GM19043 (cell line): ENCODE results near the gene TCP11.

Source experiments
- ATAC-seq: cut with Tn5 transposase; IDR thresholded peaks from one replicate; pipeline ENCODE4 v1.9.1; 2021; ENCODE audit warnings: low read depth; ENCODE audit not compliant: unreplicated experiment

Gene TCP11

DNA sequence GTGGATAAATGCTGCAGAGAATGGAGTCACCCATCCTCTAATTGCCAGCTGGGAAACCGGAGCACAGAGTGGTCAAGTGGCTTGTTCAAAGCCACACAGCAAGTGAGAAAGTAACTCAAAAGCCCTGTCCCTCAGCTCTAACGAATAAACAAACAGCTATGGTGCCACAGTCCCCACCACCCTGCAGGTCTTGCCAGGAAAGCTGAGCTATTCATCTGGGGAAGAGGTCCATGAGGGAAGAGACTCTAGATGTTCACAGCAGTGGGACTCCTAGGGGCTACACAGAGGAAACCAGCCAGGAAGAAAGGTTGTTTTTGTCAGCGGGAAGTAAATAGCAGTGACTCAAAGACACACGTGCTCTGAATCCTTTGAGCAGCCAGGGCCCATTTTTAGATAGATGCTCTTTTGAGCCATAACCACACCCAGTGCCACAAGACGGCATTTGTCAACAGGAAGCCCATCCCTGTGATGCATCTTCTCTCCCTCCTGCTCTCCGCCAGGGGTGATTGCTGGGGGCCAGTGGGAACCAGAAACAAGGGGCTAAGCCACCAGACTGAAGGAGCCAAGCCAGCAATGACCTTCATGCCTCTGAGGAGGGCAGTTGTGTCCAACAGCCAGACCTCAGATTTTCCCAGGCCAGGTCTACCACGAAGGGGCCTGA lies 32.4 kb upstream of the TCP11 start:
- ATAC-seq = no peak

DNA sequence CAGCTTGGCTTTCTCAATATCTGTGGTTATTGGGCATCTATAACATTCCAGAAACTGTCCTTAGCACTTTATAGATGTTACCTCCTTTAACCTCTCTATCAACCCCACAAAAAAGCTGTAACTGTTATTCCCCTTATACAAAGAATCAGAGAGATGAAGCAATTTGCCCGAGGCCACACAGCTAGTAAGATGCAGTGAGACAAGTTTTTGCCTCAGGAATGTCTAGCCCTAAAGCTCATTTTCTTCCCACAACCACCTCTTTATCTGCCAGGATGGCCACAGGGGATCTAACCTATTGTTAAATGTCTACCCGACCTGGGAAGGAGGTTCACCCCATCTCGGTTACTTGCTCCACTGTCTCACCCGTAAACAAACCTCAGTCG lies 31.9 kb upstream of the TCP11 start:
- no peak for ATAC-seq

DNA sequence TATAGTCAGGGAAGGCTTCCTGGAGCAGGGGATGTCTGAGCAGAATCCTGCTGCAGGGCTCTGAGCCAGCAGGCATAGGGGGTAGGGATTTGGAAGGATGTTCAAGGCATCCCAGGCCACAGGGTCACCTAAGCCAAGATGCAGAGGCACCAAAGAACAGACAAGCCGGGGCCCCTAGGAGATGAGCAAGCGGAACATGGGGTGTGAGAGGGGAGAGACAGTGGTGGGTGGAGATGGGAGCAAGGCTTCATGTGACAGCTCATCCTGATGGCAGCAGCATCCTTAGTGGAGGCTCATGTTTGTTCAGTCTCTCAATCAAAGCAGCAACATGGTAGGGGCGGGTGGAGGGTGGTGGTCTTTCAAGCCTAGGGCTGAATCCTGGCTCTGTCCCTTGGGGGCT lies 29.8 kb upstream of the TCP11 start:
- no peak for ATAC-seq

DNA sequence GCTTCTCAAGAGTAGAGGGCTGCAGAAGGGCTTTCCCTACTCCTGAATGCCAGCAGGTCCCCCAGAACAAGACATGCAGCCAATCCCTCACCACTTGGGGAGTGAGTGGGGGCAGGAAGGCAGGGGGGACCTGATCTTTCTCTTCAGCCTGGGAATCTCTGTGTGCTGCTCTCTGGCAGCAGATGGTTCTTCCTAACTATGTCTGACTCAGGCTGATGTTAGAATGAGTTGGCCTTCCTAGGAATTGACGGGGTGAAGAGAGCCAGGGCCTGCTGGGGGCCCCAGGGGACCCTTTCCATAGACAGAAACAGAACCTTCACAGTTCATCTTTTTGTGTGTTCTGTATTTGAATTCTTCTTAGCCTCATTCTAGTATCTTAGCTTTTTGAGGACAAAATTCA lies 29.0 kb upstream of the TCP11 start:
- no peak for ATAC-seq

DNA sequence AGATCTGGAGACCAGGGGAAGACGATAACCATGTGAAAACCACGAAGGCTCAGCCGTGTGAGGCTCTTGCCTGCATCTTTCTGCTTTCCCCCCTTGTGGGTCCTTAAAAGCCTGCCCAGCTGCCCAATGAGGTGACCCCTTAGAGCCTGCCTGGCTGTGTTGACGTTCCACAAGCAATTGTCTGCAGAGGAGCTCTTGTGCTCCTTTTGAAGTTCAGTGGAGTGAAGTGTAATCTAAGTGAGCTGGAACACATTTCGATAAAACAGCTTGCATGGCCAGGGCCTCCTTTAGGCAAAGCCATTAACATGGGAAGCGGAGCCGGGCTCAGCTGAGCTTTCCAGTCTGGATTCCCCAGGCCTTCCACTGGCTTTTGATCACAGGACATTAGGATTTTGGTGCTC lies 27.3 kb upstream of the TCP11 start:
- no peak for ATAC-seq

DNA sequence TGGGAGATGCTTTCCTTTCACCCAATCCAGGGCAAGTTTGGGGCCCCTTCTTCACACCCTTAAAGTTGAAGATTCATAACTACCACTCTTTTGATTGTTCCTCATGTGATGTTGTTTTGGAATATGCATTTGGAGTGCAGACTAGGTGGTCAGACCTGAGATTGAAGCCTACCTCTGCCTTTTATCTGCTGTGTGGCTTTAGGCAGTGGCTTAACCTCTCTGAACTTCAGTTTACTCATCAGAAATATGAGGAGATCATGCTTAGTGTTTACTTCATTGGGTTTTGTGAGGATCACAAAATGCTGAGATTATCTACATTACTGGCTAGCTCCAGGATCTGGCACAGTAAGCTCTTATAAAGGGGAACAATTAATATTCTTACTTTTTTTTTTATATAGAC lies 26.4 kb upstream of the TCP11 start:
- ATAC-seq = no peak

DNA sequence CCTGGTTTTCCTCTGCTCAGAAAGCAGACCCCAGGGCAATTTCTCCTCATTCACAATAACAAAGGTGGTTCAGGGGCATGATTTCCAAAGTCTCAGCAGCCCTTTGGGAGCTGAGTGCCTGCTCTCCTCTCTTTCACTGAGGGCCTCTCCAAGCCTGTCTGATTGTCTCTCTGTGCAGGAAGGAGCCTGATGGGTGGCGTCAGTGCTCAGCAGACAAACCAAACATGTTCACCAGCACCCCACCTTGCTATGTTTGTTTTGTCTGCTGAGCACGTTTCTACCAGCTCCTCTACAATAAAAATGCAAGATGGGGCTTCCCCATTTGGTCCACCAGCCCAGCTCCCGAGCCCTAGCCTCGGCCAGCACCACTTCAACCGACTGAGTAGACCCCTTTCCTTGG lies 25.4 kb upstream of the TCP11 start:
- ATAC-seq = no peak

DNA sequence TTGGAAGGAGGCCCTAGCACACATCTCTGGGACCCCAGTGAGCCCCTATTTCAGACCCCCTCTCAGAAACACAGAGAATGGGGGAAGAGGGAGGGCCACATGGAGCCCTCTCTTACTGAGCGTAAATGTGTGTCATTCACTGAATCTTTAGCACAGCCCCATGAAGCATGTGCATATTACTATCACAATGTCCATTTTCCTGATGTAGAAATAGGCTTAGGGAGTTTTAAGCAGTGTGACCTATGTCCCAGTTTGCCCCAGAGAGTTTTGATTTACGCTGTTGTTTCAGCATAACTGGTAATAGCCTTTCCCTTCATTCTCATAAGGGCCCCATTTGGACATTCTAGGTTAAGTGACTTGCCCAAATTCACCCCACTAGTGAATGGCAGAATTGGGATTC lies 25.0 kb upstream of the TCP11 start:
- no peak for ATAC-seq

DNA sequence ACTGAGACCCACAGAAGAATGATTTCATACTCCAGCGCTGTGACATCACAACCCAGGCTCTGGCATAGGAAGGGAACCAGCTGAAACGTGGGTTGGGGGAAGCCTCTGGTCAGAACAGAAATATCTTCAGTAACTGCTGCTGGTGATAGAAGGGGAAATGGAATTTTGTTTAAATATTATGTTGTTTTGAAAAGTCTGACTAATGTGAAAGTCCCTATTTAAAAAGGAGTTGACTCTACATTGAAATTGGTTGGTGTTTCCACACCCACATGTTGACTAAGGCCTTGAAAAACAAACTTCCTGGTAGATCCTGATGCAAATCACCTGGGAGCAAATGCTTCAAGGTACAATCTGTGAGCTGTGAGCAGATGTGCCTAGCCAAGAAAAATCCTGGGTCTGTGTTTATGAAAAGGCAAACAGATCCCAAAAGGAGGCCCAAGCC lies 24.5 kb upstream of the TCP11 start:
- ATAC-seq = no peak

DNA sequence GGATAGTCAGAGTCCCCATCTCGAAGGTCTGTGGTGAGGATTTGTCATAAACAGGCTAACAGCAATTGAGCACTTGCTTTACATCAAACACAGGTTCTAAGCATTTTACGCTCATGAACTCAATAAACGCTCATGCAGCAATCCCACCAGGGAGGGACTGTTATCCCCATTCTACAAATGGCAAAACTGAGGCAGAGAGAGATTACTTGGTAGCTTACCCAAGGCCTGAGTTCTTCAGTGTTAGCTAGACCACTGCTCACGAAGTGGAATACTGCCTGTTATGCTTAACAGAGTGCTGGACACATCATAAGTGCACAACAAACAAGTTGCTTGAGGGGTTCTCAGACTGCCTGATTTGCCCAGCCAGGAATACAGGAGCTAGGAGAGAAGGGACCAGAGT lies 23.7 kb upstream of the TCP11 start:
- ATAC-seq = no peak

DNA sequence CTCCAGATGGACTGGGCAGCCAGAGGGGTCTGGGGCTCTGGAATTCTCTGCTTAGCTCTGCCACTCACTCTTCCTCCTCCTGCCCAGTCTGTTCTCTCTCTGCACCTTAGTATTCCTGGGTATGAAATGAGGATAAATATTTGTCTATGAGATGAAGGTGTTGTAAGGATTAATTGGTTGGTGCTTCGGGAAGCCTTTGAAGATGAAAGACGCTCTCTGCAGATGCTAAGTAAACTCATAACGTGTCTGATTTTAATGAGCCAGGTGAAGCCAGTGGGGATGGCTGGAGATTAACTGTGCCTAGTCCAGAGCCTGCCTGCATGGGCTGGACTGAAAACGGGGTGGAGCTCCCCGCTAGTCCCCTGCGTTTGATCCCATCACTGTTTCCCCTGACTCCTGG lies 23.1 kb upstream of the TCP11 start:
- ATAC-seq = no peak

DNA sequence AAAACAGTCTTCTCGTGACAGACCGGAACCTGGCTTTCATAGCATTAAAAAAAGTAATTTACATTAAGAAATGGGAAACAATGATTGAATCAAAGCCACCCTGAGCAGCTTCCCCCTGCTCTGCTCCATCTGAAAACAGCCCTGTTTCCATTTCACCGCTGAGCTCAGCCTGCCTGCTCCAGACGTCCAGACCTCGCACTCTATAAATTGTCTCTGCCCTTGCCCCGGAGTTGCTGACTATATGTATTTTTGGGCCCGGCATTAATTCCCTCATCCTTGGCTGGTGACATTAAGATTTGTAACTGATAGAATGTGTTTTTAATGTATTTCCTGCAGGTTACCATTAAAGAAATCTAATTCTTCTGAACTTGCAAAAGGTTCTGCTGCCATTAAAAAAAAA lies 22.7 kb upstream of the TCP11 start:
- no peak for ATAC-seq

DNA sequence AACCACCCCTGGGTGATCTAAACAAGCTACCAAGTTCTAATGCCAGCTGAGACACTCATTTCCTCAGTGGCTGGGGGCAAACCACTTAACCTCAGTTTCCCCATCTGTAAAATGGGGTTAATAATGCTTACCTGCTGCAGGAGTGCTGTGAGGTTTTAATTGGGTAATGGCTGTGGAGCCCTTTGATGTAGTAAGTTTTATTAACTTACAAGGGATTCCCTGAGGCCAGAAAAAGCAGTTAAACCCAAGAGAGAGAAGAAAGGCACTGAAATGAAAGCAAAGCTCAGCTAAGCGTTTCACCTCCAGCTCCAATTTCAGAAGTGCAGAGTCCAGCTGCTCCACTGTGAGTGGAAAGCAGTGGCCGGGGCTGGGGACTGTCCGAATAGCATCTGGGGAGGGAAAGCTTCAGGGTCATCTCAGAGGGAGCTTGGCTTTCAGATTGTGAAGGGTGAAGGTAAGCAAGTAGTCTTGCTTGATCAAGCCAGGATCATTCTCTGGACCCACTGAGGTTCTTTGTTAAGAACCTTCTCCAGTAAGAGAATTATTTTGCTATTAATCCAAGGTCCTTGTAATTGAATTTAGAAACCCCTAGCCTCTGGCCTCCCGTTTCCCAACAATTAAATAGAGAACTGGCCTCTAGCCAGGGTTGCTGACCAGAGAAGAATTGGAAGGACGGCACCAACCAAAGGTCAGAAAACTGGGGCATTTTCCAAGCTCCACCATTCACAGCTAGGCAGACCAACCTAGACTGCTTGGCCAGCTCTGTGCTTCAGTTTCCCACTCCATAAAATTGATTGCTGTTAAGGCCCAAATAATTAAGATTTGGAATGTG lies 20.9 kb upstream of the TCP11 start:
- ATAC-seq = no peak

DNA sequence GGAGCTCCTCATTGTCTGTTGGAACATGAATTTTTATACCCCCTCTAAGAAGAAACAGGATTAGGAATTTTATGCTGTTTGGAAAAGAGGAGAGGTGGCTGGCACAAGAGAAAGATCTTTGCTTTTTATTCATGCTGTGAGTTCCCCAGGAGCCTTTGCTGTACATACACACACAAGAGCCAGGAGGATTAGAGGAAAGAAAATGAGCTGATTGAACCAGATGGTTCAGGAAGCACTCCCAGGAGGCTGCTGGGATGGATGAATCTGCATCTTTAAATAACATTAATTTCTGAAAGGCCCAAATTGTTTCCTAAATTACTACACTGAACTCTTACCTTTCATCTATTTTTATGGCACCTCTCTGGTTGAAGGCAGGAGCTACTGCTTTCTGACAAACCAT lies 20.1 kb upstream of the TCP11 start:
- ATAC-seq = no peak

DNA sequence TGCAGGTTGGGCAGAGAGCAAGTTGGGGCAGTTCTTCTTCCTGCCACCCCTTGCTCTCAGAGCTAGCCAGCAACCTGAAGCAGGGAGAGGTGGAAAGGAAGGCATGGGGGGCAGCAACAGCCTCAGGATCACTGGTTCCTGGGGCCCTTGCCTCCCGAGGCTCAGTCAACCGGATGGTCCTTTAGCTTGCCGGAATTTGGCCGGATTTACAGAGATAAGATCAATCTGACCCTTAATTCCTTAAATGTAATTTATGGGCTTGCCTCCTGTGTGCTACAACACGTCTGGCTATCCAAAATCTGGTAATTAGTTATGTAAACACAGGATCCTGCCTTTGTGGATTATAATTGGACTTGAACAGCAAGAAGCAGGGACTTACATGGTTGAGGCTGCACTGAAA lies 19.5 kb upstream of the TCP11 start:
- no peak for ATAC-seq

DNA sequence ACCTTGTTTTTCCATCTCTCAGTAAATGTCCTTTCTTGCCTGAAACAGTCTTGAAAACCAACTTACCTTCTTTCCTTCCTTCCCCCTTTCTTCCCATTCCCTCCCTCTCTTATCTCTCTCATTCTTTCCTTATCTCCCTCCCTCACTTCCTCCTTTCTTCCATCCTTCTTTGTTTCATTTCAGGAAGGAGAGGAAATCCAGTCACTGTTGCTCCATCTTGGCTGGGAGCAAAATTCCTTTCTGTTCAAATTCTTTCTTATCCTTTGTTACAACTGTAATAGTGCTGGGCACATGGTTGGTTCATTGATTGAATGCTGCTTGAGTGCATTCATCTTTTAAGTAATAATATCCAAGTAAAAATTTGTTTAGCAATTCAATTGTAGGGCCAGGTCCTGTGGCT lies 17.4 kb upstream of the TCP11 start:
- no peak for ATAC-seq

DNA sequence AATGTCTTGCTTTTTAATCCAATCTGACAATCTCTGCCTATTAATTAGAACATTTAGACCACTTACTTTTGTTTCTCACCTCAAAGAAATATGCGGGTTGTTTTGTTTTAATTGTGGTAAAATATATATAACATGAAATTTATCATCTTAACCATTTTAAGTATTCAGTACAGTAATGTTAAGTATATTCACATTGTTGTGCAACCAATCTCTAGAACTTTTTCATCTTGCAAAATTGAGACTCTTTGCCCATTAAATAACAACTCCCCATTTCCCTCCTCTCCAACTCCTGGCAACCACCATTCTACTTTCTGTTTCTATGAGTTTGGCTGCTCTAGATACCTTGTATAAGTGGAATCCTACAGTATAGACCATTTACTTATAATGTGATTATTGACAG lies 13.8 kb upstream of the TCP11 start:
- ATAC-seq = no peak

DNA sequence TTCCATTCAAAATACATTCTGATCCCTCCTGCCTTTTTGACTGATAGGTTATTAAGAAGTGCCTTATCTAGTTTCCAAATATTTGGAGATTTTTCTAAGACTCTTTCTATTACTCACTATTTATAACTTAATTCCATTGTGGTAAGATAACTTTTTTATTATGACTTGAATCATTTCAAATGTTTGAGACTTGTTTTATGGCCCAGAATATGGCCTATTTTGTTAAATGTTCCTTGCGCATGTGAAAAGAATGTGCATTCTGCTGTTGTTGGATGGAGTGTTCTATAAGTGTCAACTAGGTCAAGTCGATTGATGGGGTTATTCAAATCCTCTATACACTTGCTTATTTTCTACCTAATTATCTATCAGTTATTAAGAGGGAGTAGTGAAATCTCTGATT lies 13.1 kb upstream of the TCP11 start:
- no peak for ATAC-seq

DNA sequence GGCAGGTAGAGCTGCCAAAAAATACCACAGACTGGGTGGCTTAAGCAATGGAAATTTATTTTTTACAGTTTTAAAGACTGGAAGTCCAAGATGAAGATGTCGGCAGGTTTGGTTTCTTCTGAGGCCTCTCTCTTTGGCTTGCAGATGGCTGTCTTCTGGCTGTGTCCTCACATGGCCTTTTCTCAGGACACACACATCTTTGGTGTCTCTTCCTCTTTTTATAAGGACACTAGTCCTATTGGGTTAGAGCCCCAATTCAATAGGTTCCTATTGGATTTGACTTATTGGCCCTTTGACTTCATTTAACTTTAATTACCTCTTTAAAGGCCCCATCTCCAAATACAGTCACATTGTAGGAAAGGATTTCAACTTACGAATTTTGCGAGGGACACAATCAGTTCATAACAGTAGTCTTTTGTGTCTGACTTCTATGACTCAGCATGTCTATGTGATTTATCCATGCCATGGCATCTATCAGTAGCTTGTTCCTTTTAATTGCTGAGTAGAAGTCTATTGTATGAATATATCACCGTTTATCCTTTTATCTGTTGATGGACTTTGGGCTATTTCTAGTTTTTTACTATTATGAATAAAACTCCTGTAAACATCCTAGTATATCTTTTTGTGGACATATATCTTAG lies 11.0 kb upstream of the TCP11 start:
- no peak for ATAC-seq

DNA sequence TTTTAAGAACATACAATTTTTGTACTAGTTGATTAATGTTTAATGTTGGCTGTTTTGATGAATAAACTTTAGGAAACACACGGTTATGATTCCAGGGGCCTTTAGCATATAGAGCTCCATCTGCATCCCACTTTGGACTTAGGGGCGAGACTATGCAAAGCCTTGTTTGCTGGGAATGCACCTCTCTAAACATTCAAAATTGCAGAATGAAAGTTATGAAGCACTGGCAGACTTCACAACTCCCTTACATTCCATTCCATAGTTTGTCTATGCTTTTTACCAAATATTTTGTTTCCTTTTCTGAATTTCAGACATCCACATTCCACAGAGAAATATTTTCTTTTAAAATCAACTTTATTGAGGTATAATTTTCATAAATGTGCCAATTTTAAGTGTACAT lies 10.3 kb upstream of the TCP11 start:
- no peak for ATAC-seq

DNA sequence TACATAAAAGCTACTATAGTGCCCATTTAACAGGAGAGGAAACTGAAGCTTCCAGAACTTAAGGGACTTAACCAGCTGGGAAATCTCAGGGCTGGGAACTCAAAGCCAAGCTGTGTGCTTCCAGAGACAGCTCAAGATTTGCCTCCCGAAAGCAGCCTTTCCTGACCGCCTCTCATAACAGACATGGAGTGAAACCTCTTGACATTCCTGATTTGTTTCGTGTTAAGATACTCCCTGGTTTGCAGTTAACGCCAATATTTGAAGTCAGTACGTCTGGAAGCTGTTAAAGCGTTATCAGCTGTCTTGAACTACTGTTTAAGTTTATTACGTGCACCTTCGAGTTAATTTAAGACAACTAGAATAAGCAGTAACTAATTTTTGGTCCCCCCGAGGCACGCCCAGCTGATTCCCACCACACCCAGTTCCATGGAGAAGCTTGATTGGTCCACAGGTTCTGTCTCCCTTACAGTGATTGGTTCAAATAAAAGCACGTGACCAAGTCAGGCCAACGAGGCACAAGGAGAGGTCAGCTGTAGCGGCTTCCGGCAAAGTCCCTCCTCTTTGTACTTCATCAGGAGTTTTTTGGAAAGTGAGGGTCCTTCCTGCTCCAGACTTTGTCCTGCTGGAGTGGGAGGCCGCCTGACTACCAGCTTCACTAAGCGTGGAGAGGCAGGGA lies 8.9 kb upstream of the TCP11 start:
- no peak for ATAC-seq
